Thyroid gland (tissue), 4 donors: ENCODE measurements around the gene BARX1. TPM values are rescaled to one million over a fixed set of nuclear protein-coding genes. Genes with fewer than 3 reads are reported as not detected.

ENCODE experiments used
- DNase-seq, 2 donors: peaks; one replicate each; pipeline ENCODE4 v3.0.0-alpha.2; 2019
- H3K27ac ChIP-seq, 3 donors: fragments of 200-600 bp; sonication (generic); 1 replicate in 2 of 3; 2 replicates in 1 of 3; pipeline ENCODE4 v1.5.1; 2016 to 2019; ENCODE audit warnings: mild to moderate bottlenecking in 1 of 3, moderate library complexity in 1 of 3
- H3K27me3 ChIP-seq: fragments of 200-600 bp; sonication (generic); one replicate; pipeline ENCODE4 v1.5.1; 2019
- H3K36me3 ChIP-seq, 2 donors: fragments of 200-600 bp; sonication (generic); one replicate each; pipeline ENCODE4 v1.5.1; 2016 to 2019
- H3K4me1 ChIP-seq, 2 donors: fragments of 200-600 bp; sonication (generic); one replicate each; pipeline ENCODE4 v1.5.1; 2017 to 2019
- H3K4me3 ChIP-seq, 3 donors: fragments of 200-600 bp; sonication (generic); replicated peaks in 1 of 3; 1 replicate in 2 of 3; 2 replicates in 1 of 3; pipeline ENCODE4 v1.5.1; 2016; ENCODE audit warnings: mild to moderate bottlenecking in 1 of 3
- H3K9me3 ChIP-seq: fragments of 200-600 bp; sonication (generic); one replicate; pipeline ENCODE4 v1.5.1; 2017
- POLR2A ChIP-seq, 2 donors: fragments of 450-650 bp; IDR thresholded peaks; one replicate each; pipeline ENCODE4 v1.6.1; 2017; ENCODE audit warnings: antibody characterized with exemption in 2 of 2, mild to moderate bottlenecking in 2 of 2, moderate library complexity in 1 of 2
- WGBS, 2 donors: methylation state at CpG; one replicate each; pipeline ENCODE4 v1.1.5; 2017; 5-methylcytosine and 5-hydroxymethylcytosine counted together
- intact Hi-C: fragments of 100-400 bp; cut with DNase I; formaldehyde crosslinking; loops from one replicate; pipeline ENCODE4 v1.15.1; 2023
- total RNA-seq, 4 donors: library from RNA; depleted of rRNA; stranded (reverse); fragments of >200 nt; gene quantifications; one replicate each; pipeline ENCODE4 v1.2.3, GENCODE V29; 2016
- TF ChIP-seq, protein P1 (sequence below), 6 experiments: fragments of 200-600 bp in 3 of 6; fragments of 450-650 bp in 3 of 6; sonication (generic) in 3 of 6; IDR thresholded peaks; one replicate each; pipeline ENCODE4 v1.5.1; 2016 to 2019; ENCODE audit warnings: antibody characterized with exemption in 6 of 6, mild to moderate bottlenecking in 2 of 6, inconsistent platforms in 1 of 6, moderate library complexity in 1 of 6

Gene BARX1
- total RNA-seq, 4 donors from 2014 or later: 0.33 to 2.1 (median 0.75) TPM; not detected in 1

DNA sequence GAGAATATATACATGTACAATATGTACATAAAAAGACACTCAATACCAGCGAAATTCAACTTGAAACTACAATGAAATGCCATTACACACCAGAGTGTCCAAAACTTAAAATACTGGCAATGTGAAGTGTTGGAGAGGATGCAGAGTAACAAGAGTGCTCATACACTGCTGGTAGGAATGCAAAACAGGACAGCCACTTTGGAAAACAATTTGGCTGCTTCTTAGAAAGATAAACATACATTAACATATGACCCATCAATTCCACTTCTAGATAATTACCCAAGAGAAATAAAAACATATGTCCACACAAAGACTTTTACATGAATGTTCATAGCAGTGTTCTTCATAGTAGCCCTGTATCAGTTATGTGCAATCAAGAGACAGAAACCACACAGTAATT lies 39.4 kb upstream of the BARX1 start:
- no peaks in the 10 kb centered on the region for H3K27me3 ChIP-seq
- no peak overlapping the region for H3K4me3 ChIP-seq
- no peak for TF ChIP-seq POLR2A (IDR thresholded peaks at IDR 0.05)
- TF ChIP-seq, protein P1, sequence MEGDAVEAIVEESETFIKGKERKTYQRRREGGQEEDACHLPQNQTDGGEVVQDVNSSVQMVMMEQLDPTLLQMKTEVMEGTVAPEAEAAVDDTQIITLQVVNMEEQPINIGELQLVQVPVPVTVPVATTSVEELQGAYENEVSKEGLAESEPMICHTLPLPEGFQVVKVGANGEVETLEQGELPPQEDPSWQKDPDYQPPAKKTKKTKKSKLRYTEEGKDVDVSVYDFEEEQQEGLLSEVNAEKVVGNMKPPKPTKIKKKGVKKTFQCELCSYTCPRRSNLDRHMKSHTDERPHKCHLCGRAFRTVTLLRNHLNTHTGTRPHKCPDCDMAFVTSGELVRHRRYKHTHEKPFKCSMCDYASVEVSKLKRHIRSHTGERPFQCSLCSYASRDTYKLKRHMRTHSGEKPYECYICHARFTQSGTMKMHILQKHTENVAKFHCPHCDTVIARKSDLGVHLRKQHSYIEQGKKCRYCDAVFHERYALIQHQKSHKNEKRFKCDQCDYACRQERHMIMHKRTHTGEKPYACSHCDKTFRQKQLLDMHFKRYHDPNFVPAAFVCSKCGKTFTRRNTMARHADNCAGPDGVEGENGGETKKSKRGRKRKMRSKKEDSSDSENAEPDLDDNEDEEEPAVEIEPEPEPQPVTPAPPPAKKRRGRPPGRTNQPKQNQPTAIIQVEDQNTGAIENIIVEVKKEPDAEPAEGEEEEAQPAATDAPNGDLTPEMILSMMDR (IDR thresholded peaks at IDR 0.05): no peak
- intact Hi-C loops: no loop called here
- 68 to 84% methylated on average over 1 of the region's 1 CpG for WGBS, 2 donors
- no peaks in the 10 kb centered on the region for H3K36me3 ChIP-seq
- H3K27ac ChIP-seq: no peak overlapping the region
- no peaks in the 10 kb centered on the region for H3K9me3 ChIP-seq
- no peak for DNase-seq
- no peaks in the 10 kb centered on the region for H3K4me1 ChIP-seq

DNA sequence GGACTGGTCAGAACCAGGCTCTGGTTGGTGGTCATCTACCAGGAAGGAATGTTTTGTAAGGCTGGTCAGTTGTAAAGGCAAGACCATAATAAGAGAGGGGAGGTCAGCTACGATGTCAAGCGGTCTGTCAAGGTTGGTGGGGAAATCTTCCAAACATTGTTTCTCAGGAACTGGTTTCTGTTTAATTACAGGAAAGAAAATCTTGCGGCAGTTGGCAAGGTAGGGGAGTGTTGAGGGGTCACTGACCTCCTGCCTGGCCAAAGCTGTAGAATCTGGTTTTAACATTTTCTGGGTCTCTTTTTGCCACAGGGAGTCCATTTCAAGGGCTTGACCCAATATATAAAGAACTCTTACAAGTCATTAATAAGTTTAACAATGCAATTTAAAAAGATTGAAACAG lies 39.0 kb upstream of the BARX1 start:
- intact Hi-C loops: no loop called here
- no peaks in the 10 kb centered on the region for H3K4me1 ChIP-seq
- no peaks in the 10 kb centered on the region for H3K27me3 ChIP-seq
- 74 to 80% methylated on average over 3 of the region's 3 CpGs for WGBS, 2 donors
- H3K4me3 ChIP-seq: no peak overlapping the region
- TF ChIP-seq POLR2A (IDR thresholded peaks at IDR 0.05): no peak
- TF ChIP-seq, protein P1 (IDR thresholded peaks at IDR 0.05): no peak
- no peak for DNase-seq
- no peak overlapping the region for H3K27ac ChIP-seq
- no peaks in the 10 kb centered on the region for H3K36me3 ChIP-seq
- no peaks in the 10 kb centered on the region for H3K9me3 ChIP-seq

DNA sequence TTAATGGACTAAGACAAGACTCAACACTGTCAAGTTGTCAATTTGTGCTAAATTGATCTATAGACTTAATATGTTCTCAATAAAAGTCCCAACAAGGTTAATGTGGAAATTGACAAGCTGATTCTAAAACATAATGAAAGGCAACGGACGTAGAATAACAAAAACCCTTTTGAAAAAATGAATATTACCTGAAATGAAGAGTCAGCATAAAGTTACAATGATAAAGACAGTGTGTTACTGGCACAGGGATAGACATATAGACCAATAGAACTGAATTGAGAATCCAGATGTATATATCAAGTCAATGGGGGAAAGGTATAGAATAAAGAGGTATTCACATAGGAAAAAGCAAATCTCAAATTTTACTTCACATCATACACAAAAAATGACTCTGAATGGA lies 37.7 kb upstream of the BARX1 start:
- no peak for TF ChIP-seq POLR2A (IDR thresholded peaks at IDR 0.05)

DNA sequence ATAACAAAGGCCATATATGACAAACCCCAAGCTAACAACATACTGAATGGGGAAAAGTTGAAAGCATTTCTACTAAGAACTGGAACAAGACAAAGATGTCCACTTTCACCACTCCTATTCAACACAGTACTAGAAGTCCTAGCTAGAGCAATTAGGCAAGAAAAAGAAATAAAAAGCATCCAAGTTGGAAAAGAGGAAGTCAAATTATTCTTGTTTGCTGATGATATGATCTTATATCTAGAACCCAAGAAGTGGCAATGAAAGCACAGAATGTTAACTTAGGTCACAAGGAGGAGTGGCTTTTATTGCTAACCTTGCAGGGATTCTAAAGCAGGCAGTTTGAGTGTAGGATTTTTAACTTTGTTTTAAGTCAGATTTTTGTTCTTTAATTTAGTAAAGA lies 35.3 kb upstream of the BARX1 start:
- Histone ChIP-seq H3K27me3 (no peaks in the 10 kb centered on the region), H3K4me3 (no peak overlapping the region), H3K4me1 (no peaks in the 10 kb centered on the region), H3K36me3 (no peaks in the 10 kb centered on the region), H3K27ac (no peak overlapping the region), H3K9me3 (no peaks in the 10 kb centered on the region)
- no peak for DNase-seq
- no peak for TF ChIP-seq POLR2A (IDR thresholded peaks at IDR 0.05)
- TF ChIP-seq, protein P1 (IDR thresholded peaks at IDR 0.05): no peak
- intact Hi-C loops: no loop called here

More for the DNA sequence above, 37.7 kb upstream of the BARX1 start:
- Histone ChIP-seq H3K27me3 (no peaks in the 10 kb centered on the region), H3K36me3 (no peaks in the 10 kb centered on the region), H3K4me1 (no peaks in the 10 kb centered on the region), H3K27ac (no peak overlapping the region), H3K4me3 (no peak overlapping the region), H3K9me3 (no peaks in the 10 kb centered on the region)
- no peak for DNase-seq
- intact Hi-C loops: no loop called here
- WGBS, 2 donors: 95 to 96% methylated on average over 2 of the region's 2 CpGs

DNA sequence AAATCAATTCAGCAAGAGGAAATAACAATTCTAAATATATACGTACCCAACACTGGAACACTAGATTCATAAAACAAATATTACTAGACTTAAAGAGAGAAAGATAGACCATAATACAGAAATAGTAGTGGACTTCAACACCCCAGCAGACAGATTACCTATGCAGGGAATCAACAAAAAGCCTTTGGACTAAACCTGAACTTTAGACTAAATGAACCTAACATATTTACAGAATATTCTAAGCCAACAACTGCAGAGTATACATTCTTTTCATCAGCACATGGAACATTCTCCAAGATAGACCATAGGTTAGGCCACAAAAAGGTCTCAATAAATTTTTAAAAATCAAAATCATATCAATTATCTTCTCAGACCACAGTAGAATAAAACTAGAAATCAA lies 32.9 kb upstream of the BARX1 start:
- no peak overlapping the region for H3K4me3 ChIP-seq
- 85 to 89% methylated on average over 1 of the region's 1 CpG for WGBS, 2 donors
- intact Hi-C loops: no loop called here

More for the DNA sequence above, 32.9 kb upstream of the BARX1 start:
- H3K9me3 ChIP-seq: no peaks in the 10 kb centered on the region
- no peaks in the 10 kb centered on the region for H3K36me3 ChIP-seq
- H3K27me3 ChIP-seq: no peaks in the 10 kb centered on the region
- TF ChIP-seq, protein P1 (IDR thresholded peaks at IDR 0.05): no peak
- TF ChIP-seq POLR2A (IDR thresholded peaks at IDR 0.05): no peak
- no peak for DNase-seq
- no peak overlapping the region for H3K27ac ChIP-seq
- H3K4me1 ChIP-seq: no peaks in the 10 kb centered on the region
